Measurements from ENCODE around the gene OGFRL1. TPM values are rescaled to one million over a fixed set of nuclear protein-coding genes. Genes with fewer than 3 reads are reported as not detected.

The OGFRL1 gene
- total and polyA plus RNA-seq, 9 of the 15 experiments (the other 6 are each of a cell fraction or from before 2014, with no cell fraction given): 0.01 to 0.07 (median 0.03) TPM

- Histone ChIP-seq H3K4me1 (replicated peaks in 1 of 2; ENCODE audit: control insufficient read depth in 2 of 2, insufficient read depth in 2 of 2, low read length in 2 of 2) (no peaks in the 10 kb centered on the region), H3K27me3 (ENCODE audit: control insufficient read depth in 2 of 2, insufficient read depth in 2 of 2, low read length in 2 of 2) (no peaks in the 10 kb centered on the region), H3K79me2 (ENCODE audit: control insufficient read depth, insufficient read depth, low read length) (no peaks in the 10 kb centered on the region), H3K9ac (ENCODE audit: insufficient read depth in 1 of 2, low read depth in 2 of 2, low read length in 2 of 2) (no peak overlapping the region), H4K20me1 (replicated peaks; ENCODE audit: control insufficient read depth, insufficient read depth, low read length) (no peaks in the 10 kb centered on the region), H3K9me1 (ENCODE audit: control insufficient read depth, insufficient read depth, low read length) (no peaks in the 10 kb centered on the region), H3K9me3 (replicated peaks; ENCODE audit: control insufficient read depth, insufficient read depth, low read depth, low read length) (no peaks in the 10 kb centered on the region), H3K4me3 (no peak overlapping the region), H3K27ac (ENCODE audit: extremely low read depth, low read depth, low read length) (no peak overlapping the region), H3K4me2 (ENCODE audit: insufficient read depth, low read length) (no peak overlapping the region), H3K36me3 (ENCODE audit: control insufficient read depth, insufficient read depth, low read length) (no peaks in the 10 kb centered on the region), H2AFZ (ENCODE audit: low read depth, low read length) (no peak overlapping the region)
- ChIA-PET CTCF (ENCODE audit: low intra/inter-chr PET ratio) (no interaction called here), POLR2A (no interaction called here)
- 3% methylated on average over 4 of the region's 4 CpGs for WGBS (ENCODE audit: insufficient coverage, low coverage, missing lambda C conversion rate)
- no peak for DNase-seq (ENCODE audit: extremely low read depth in 1 of 4, low spot score in 3 of 4)
- no peak for ATAC-seq
- intact Hi-C loops (cut with micrococcal nuclease): no loop called here
- FAIRE-seq: no peak
- BruUV-seq (replicated peaks): no TSS peak
- in situ Hi-C loops (cut with MboI): no loop called here
- TF ChIP-seq WHSC1 (IDR thresholded peaks at IDR 0.05; ENCODE audit: low read length): no peak
- TF ChIP-seq CHCHD3 (CRISPR knock-in tag; IDR thresholded peaks at IDR 0.05): no peak
- TF ChIP-seq ZNF717 (CRISPR knock-in tag; IDR thresholded peaks at IDR 0.05): no peak
- no peak for TF ChIP-seq ZC3H4 (CRISPR knock-in tag; IDR thresholded peaks at IDR 0.05; ENCODE audit: borderline replicate concordance)
Measured at GRCh38 chr6:71338540-71339316, 50.1 kb downstream of the OGFRL1 start.

- BruUV-seq (replicated peaks): no TSS peak
- H3K9me1 ChIP-seq (ENCODE audit: control insufficient read depth, insufficient read depth, low read length): no peaks in the 10 kb centered on the region
- no peak overlapping the region for H3K27ac ChIP-seq (ENCODE audit: extremely low read depth, low read depth, low read length)
- H3K27me3 ChIP-seq (ENCODE audit: control insufficient read depth in 2 of 2, insufficient read depth in 2 of 2, low read length in 2 of 2): no peaks in the 10 kb centered on the region
- H3K36me3 ChIP-seq (ENCODE audit: control insufficient read depth, insufficient read depth, low read length): no peaks in the 10 kb centered on the region
- FAIRE-seq (no peak), ATAC-seq (no peak), DNase-seq (ENCODE audit: extremely low read depth in 1 of 4, low spot score in 3 of 4) (no peak)
- H3K9ac ChIP-seq (ENCODE audit: insufficient read depth in 1 of 2, low read depth in 2 of 2, low read length in 2 of 2): no peak overlapping the region
- WGBS (ENCODE audit: insufficient coverage, low coverage, missing lambda C conversion rate): 0% methylated on average over 2 of the region's 2 CpGs
- H3K9me3 ChIP-seq (replicated peaks; ENCODE audit: control insufficient read depth, insufficient read depth, low read depth, low read length): no peaks in the 10 kb centered on the region
- in situ Hi-C loops (cut with MboI): no loop called here
- H2AFZ ChIP-seq (ENCODE audit: low read depth, low read length): no peak overlapping the region
- no peaks in the 10 kb centered on the region for H4K20me1 ChIP-seq (replicated peaks; ENCODE audit: control insufficient read depth, insufficient read depth, low read length)
- H3K79me2 ChIP-seq (ENCODE audit: control insufficient read depth, insufficient read depth, low read length): no peaks in the 10 kb centered on the region
- POLR2A ChIA-PET: no interaction called here
- intact Hi-C loops (cut with micrococcal nuclease): no loop called here
- no peak overlapping the region for H3K4me3 ChIP-seq
- no peak overlapping the region for H3K4me2 ChIP-seq (ENCODE audit: insufficient read depth, low read length)
- CTCF ChIA-PET (ENCODE audit: low intra/inter-chr PET ratio): no interaction called here
- H3K4me1 ChIP-seq (replicated peaks in 1 of 2; ENCODE audit: control insufficient read depth in 2 of 2, insufficient read depth in 2 of 2, low read length in 2 of 2): no peaks in the 10 kb centered on the region
- TF ChIP-seq TBL1XR1 (IDR thresholded peaks at IDR 0.05; ENCODE audit: low read length in 2 of 2) (no peak), ZNF395 (CRISPR knock-in tag; IDR thresholded peaks at IDR 0.05) (no peak), ZNF280B (CRISPR knock-in tag; IDR thresholded peaks at IDR 0.05) (no peak), STAT5B (CRISPR knock-in tag; IDR thresholded peaks at IDR 0.05) (no peak), XRCC3 (IDR thresholded peaks at IDR 0.05) (no peak), TAF1 (IDR thresholded peaks at IDR 0.05; ENCODE audit: control insufficient read depth, extremely low read depth, insufficient read depth, low read length, severe bottlenecking) (no peak), SIX5 (IDR thresholded peaks at IDR 0.05; ENCODE audit: borderline replicate concordance in 1 of 2, insufficient read depth in 1 of 2, low read depth in 1 of 2, low read length in 2 of 2) (no peak), MTA3 (IDR thresholded peaks at IDR 0.05; ENCODE audit: borderline replicate concordance) (no peak), ZBTB7A (IDR thresholded peaks at IDR 0.05; ENCODE audit: borderline replicate concordance, control insufficient read depth, low read depth, low read length) (no peak)
Measured at GRCh38 chr6:71342772-71343171, 54.2 kb downstream of the OGFRL1 start.
